Activated T-helper 9 cell treated with anti-CD3 and anti-CD28 coated beads, Interleukin-2, amount 50 U/mL, for 16 hours (primary cell): ENCODE data around the gene DKK2.

Experiments used
- DNase-seq: peaks from one replicate; pipeline ENCODE4 v3.0.0-alpha.2; 2020; ENCODE audit warnings: low read depth

The DKK2 gene

GRCh38 chr4:107017443-107018343 lies 18.4 kb downstream of the DKK2 start:
- DNase-seq, result no peak

GRCh38 chr4:107011312-107011711 lies 24.8 kb downstream of the DKK2 start:
- DNase-seq, result no peak

- no peak for DNase-seq
These were observed 26.7 kb downstream of the DKK2 start for GRCh38 chr4:107009196-107009968.

- DNase-seq, result no peak
These were observed 28.0 kb downstream of the DKK2 start for GRCh38 chr4:107008115-107008514.

GRCh38 chr4:107006218-107006617 lies 29.9 kb downstream of the DKK2 start:
- no peak for DNase-seq

GRCh38 chr4:106996490-106996889 lies 39.6 kb downstream of the DKK2 start:
- no peak for DNase-seq

- no peak for DNase-seq
These were observed 42.3 kb downstream of the DKK2 start for GRCh38 chr4:106993827-106994226.

- no peak for DNase-seq
These were observed 48.8 kb downstream of the DKK2 start for GRCh38 chr4:106987311-106987710.

- DNase-seq, result no peak
These were observed 49.6 kb downstream of the DKK2 start for GRCh38 chr4:106986486-106986885.

GRCh38 chr4:106985830-106986229 lies 50.3 kb downstream of the DKK2 start:
- no peak for DNase-seq

GRCh38 chr4:106982711-106983211 lies 53.4 kb downstream of the DKK2 start:
- DNase-seq, result no peak

GRCh38 chr4:106981431-106981830 lies 54.7 kb downstream of the DKK2 start:
- no peak for DNase-seq

GRCh38 chr4:106979476-106979875 lies 56.6 kb downstream of the DKK2 start:
- DNase-seq, result no peak

GRCh38 chr4:106978046-106978774 lies 57.9 kb downstream of the DKK2 start:
- no peak for DNase-seq

- DNase-seq, result no peak
These were observed 64.5 kb downstream of the DKK2 start for GRCh38 chr4:106971636-106972035.

GRCh38 chr4:106967892-106968291 lies 68.2 kb downstream of the DKK2 start:
- no peak for DNase-seq

- DNase-seq, result no peak
These were observed 82.9 kb downstream of the DKK2 start for GRCh38 chr4:106953036-106953705.

- no peak for DNase-seq
These were observed 84.2 kb downstream of the DKK2 start for GRCh38 chr4:106951891-106952290.

- no peak for DNase-seq
These were observed 94.3 kb downstream of the DKK2 start for GRCh38 chr4:106941841-106942240.

GRCh38 chr4:106930522-106930921 lies 105.6 kb downstream of the DKK2 start:
- no peak for DNase-seq

- no peak for DNase-seq
These were observed 106.9 kb downstream of the DKK2 start for GRCh38 chr4:106929248-106929647.

GRCh38 chr4:106914223-106914622 lies 121.9 kb downstream of the DKK2 start:
- no peak for DNase-seq
